ENCODE measurements around the gene ERGIC1. TPM values are rescaled to one million over a fixed set of nuclear protein-coding genes. Genes with fewer than 3 reads are reported as not detected.

ERGIC1 gene
- total and polyA plus RNA-seq, 10 of the 15 experiments (the other 5 are each of a cell fraction or from before 2014, with no cell fraction given): 8.8 to 104 (median 76.3) TPM

DNA sequence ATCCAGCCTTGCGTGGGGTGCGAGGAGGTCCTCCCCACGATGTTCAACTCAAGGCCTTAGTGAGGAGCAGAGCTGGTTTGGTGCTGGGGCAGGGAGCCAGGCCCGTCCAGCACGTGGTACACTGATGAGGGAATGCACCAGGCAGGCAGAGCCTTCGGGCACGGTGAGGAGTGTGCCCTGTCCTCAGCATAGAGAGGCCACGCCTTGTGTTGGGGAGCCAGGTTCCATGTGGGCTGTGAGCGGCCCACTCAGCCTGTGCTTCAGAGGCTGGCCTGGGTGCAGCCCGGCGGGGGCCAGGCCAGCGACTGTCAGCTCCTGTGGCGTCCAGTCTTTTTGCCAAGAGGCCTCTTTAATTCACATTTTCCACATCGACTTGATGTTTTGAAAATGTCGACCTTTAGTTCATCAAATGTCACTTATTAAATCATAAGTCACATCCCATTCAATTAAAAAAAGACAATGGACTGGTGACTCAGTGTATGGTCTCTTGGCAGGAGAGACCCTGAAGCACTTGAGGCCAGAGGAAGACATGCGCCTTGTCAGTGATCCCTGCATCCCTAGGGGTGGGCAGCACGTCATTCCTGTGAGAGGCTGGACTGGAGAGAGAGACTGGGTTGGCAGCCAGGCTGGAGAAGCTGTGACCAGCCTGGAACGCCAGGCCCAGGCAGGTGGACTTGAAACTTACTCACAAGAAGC lies 21.7 kb downstream of the ERGIC1 start:
- H3K27ac ChIP-seq (ENCODE audit: control insufficient read depth, insufficient read depth): no peak overlapping the region
- peaks cover 9% of the 10 kb centered on the region for H3K79me2 ChIP-seq (ENCODE audit: control insufficient read depth, insufficient read depth, low read length)
- peaks cover 0 to 7% of the 10 kb centered on the region in 2 experiments; a peak in 2 of 4 replicates for H3K36me3 ChIP-seq (ENCODE audit: control insufficient read depth in 2 of 2, insufficient read depth in 2 of 2, low read length in 1 of 2)
- no peak overlapping the region for H3K4me2 ChIP-seq (ENCODE audit: control insufficient read depth, insufficient read depth)
- RAD21 ChIA-PET (ENCODE audit: unreplicated experiment): no interaction called here
- no peak overlapping the region for H2AFZ ChIP-seq (ENCODE audit: control insufficient read depth, low read depth, low read length)
- in situ Hi-C loops (cut with MboI) (no loop called here), intact Hi-C loops (cut with micrococcal nuclease; ENCODE audit: unreplicated experiment) (no loop called here)
- DNase-seq (ENCODE audit: low read depth, low spot score): no peak
- no peak for FAIRE-seq
- CTCF ChIA-PET: interaction anchor here (0.8 kb wide), 1 partner anchor 8 kb away, joined by 3 read pairs; no protein-coding TSS in a partner anchor
- SMC1A ChIA-PET (ENCODE audit: uncharacterized antibody, unreplicated experiment): interaction anchor here (1.5 kb wide), 1 partner anchor 103 kb away, joined by 3 read pairs; no protein-coding TSS in a partner anchor
- ATAC-seq: no peak
- H3K4me1 ChIP-seq (ENCODE audit: control insufficient read depth, insufficient read depth, low read length): peaks cover 5% of the 10 kb centered on the region; the same call in 1 of the 2 replicates
- H4K20me1 ChIP-seq (ENCODE audit: control insufficient read depth, insufficient read depth): no peaks in the 10 kb centered on the region
- no TSS peak for BruUV-seq (replicated peaks)
- WGBS (ENCODE audit: insufficient coverage, insufficient replicate concordance, low lambda C conversion rate, missing lambda C conversion rate): 84% methylated on average over 16 of the region's 18 CpGs
- no peaks in the 10 kb centered on the region for H3K9me3 ChIP-seq (replicated peaks; ENCODE audit: control insufficient read depth, insufficient read depth, low read length)
- no peak overlapping the region for H3K9ac ChIP-seq (ENCODE audit: control insufficient read depth, insufficient read depth, low read length)
- TF ChIP-seq, protein P1, sequence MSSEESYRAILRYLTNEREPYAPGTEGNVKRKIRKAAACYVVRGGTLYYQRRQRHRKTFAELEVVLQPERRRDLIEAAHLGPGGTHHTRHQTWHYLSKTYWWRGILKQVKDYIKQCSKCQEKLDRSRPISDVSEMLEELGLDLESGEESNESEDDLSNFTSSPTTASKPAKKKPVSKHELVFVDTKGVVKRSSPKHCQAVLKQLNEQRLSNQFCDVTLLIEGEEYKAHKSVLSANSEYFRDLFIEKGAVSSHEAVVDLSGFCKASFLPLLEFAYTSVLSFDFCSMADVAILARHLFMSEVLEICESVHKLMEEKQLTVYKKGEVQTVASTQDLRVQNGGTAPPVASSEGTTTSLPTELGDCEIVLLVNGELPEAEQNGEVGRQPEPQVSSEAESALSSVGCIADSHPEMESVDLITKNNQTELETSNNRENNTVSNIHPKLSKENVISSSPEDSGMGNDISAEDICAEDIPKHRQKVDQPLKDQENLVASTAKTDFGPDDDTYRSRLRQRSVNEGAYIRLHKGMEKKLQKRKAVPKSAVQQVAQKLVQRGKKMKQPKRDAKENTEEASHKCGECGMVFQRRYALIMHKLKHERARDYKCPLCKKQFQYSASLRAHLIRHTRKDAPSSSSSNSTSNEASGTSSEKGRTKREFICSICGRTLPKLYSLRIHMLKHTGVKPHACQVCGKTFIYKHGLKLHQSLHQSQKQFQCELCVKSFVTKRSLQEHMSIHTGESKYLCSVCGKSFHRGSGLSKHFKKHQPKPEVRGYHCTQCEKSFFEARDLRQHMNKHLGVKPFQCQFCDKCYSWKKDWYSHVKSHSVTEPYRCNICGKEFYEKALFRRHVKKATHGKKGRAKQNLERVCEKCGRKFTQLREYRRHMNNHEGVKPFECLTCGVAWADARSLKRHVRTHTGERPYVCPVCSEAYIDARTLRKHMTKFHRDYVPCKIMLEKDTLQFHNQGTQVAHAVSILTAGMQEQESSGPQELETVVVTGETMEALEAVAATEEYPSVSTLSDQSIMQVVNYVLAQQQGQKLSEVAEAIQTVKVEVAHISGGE (CRISPR knock-in tag; IDR thresholded peaks at IDR 0.05): no peak
- TF ChIP-seq NFYB (IDR thresholded peaks at IDR 0.05; ENCODE audit: insufficient read depth, low read depth, low read length) (no peak), SKIL (IDR thresholded peaks at IDR 0.05; ENCODE audit: low read depth, poor library complexity, severe bottlenecking) (no peak), ZNF687 (IDR thresholded peaks at IDR 0.05) (no peak), TARDBP (IDR thresholded peaks at IDR 0.05; ENCODE audit: borderline replicate concordance) (no peak), CHD4 (IDR thresholded peaks at IDR 0.05) (no peak), IRF4 (IDR thresholded peaks at IDR 0.05; ENCODE audit: low read depth, low read length) (no peak), SMAD5 (IDR thresholded peaks at IDR 0.05; ENCODE audit: low read depth) (no peak), JUNB (IDR thresholded peaks at IDR 0.05) (no peak)
- no peaks in the 10 kb centered on the region for H3K27me3 ChIP-seq (replicated peaks in 1 of 2; ENCODE audit: control insufficient read depth in 2 of 2, insufficient read depth in 2 of 2, low read length in 1 of 2)
- H3K4me3 ChIP-seq: no peak overlapping the region
- POLR2A ChIA-PET: no interaction called here
